Brain microvascular endothelial cell (primary cell): ENCODE data around the gene FNDC5.
A peak's percentile ranks its signal among the peaks of the same experiment; 100 is the strongest.

ENCODE experiments used
- DNase-seq: peaks from one replicate; pipeline ENCODE4 v3.0.0-alpha.2; 2020
- H3K27ac ChIP-seq: fragments of 250-450 bp; sonication (Bioruptor Pico); 2 replicates; pipeline ENCODE4 v1.5.1; 2020; ENCODE audit warnings: mild to moderate bottlenecking, moderate library complexity
- H3K27me3 ChIP-seq: fragments of 250-450 bp; sonication (Bioruptor Pico); replicated peaks from 2 replicates; pipeline ENCODE4 v1.5.1; 2020; ENCODE audit warnings: mild to moderate bottlenecking
- H3K36me3 ChIP-seq: fragments of 250-450 bp; sonication (Bioruptor Pico); replicated peaks from 2 replicates; pipeline ENCODE4 v1.5.1; 2020; ENCODE audit warnings: mild to moderate bottlenecking
- H3K4me3 ChIP-seq: 2 replicates; pipeline ENCODE4 v1.5.1; 2011; ENCODE audit warnings: low read depth, mild to moderate bottlenecking, control low read depth, low read length, moderate library complexity
- CTCF ChIP-seq: IDR thresholded peaks from 2 replicates; pipeline ENCODE4 v1.5.1; 2011; ENCODE audit warnings: low read depth, mild to moderate bottlenecking, moderate library complexity, low read length, control low read depth, inconsistent platforms; ENCODE audit errors: missing control alignments
- in situ Hi-C: cut with HindIII; loops from 2 replicates; pipeline ENCODE4 v1.10.0; 2017; ENCODE audit warnings: low sequenced_read_pairs, low pct_ligation_motif_present

The FNDC5 gene

GRCh38 chr1:32828341-32828740 lies 42.4 kb downstream of the FNDC5 start:
- in situ Hi-C loops = no loop called here
- peaks cover 37% of the 10 kb centered on the region for H3K36me3 ChIP-seq
- DNase-seq = no peak

GRCh38 chr1:32825181-32825580 lies 45.5 kb downstream of the FNDC5 start:
- in situ Hi-C loops = no loop called here
- Histone ChIP-seq H3K4me3 (no peak overlapping the region), H3K27me3 (no peaks in the 10 kb centered on the region), H3K36me3 (peaks cover 29% of the 10 kb centered on the region), H3K27ac (no peak overlapping the region)
- no peak for TF ChIP-seq CTCF
- DNase-seq = no peak

More at GRCh38 chr1:32828341-32828740, 42.4 kb downstream of the FNDC5 start:
- Histone ChIP-seq H3K4me3 (no peak overlapping the region), H3K27me3 (no peaks in the 10 kb centered on the region), H3K27ac (no peak overlapping the region)
- peak; percentile 17 for TF ChIP-seq CTCF

- in situ Hi-C loops = no loop called here
- no peak for DNase-seq
- peaks cover 3% of the 10 kb centered on the region for H3K36me3 ChIP-seq
- H3K4me3 ChIP-seq = peak overlapping the region; percentile 98
- H3K27ac ChIP-seq = no peak overlapping the region
- no peaks in the 10 kb centered on the region for H3K27me3 ChIP-seq
- TF ChIP-seq CTCF = no peak
Observed at GRCh38 chr1:32818804-32819541, 51.7 kb downstream of the FNDC5 start.

- TF ChIP-seq CTCF = no peak
- in situ Hi-C loops = no loop called here
- H3K36me3 ChIP-seq = peaks cover 3% of the 10 kb centered on the region
- peak overlapping the region; percentile 59 for H3K27ac ChIP-seq
- no peaks in the 10 kb centered on the region for H3K27me3 ChIP-seq
- DNase-seq = no peak
- peak overlapping the region; percentile 98 for H3K4me3 ChIP-seq
Observed at GRCh38 chr1:32817815-32818786, 52.6 kb downstream of the FNDC5 start.

- DNase-seq = peak; percentile 99
- H3K36me3 ChIP-seq = peaks cover 3% of the 10 kb centered on the region
Observed at GRCh38 chr1:32817159-32817814, 53.4 kb downstream of the FNDC5 start, which contains the start of the genes S100PBP and YARS1. TSS of gene S100PBP (plus strand) at chr1:32817653. CDS start at chr1:32826100, 8,447 bp downstream. TSS of gene YARS1 (minus strand) at chr1:32817358. CDS start at chr1:32817244, 114 bp downstream.

More at GRCh38 chr1:32817159-32817814, 53.4 kb downstream of the FNDC5 start, which contains the start of the genes S100PBP and YARS1:
- in situ Hi-C loops = no loop called here
- TF ChIP-seq CTCF = no peak
- H3K27me3 ChIP-seq = no peaks in the 10 kb centered on the region
- peak within 1 kb of the TSS; percentile 96 for H3K27ac ChIP-seq
- peak within 1 kb of the TSS; percentile 98 for H3K4me3 ChIP-seq
